GM18858 (cell line): ENCODE results near the gene SF3A2.

Experiments
- ATAC-seq: cut with Tn5 transposase; IDR thresholded peaks from one replicate; pipeline ENCODE4 v1.9.1; 2021; ENCODE audit not compliant: unreplicated experiment

The SF3A2 gene

GRCh38 chr19:2239771-2240770, 3.4 kb downstream of the SF3A2 start:
- ATAC-seq, result no peak

DNA sequence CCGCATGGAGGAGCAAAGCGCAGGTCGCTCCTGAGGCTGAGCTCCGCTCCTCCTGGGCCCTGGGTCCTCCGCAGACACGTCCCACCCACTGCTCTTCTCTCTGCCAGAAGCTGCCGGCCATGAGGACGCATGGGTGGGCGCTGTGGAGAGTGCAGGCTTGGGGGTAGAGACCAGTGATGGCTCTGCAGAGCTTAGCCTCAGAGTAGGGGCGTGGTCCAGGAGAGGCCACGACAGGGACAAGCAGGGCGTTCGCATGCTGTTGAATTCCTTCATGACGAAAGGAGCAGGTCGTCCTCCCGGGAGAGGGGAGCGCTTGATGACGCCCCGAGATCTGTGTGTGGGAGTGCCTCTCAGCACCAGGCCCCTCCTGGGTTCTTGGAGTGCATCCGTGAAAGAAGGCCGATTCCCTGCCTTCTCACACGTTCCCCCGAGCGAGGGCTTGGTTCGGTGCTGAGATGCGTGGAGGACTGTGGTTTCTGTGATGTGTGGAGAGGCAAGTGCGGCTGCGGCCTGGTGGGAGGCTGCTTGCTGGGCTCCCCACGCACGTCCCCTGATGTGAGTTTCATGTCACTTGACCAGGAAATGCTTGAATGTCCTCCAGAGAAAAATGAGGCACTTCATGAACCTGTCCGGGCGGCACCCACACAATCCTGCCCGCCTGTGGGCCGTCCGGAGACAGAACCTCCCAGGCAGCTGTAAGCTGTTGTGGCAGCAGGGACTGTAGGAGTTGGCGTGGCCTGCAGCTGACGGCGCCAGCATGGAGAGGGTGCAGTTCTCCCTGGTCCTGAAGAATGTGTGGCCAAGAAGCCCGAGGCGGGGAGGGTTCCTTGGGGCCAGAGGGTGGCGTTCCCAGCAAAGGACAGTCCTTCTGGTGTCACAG, 4.5 kb downstream of the SF3A2 start:
- no peak for ATAC-seq

- ATAC-seq, result no peak
Measured at GRCh38 chr19:2242092-2242537, 5.5 kb downstream of the SF3A2 start.

GRCh38 chr19:2242816-2243215, 6.2 kb downstream of the SF3A2 start:
- no peak for ATAC-seq

DNA sequence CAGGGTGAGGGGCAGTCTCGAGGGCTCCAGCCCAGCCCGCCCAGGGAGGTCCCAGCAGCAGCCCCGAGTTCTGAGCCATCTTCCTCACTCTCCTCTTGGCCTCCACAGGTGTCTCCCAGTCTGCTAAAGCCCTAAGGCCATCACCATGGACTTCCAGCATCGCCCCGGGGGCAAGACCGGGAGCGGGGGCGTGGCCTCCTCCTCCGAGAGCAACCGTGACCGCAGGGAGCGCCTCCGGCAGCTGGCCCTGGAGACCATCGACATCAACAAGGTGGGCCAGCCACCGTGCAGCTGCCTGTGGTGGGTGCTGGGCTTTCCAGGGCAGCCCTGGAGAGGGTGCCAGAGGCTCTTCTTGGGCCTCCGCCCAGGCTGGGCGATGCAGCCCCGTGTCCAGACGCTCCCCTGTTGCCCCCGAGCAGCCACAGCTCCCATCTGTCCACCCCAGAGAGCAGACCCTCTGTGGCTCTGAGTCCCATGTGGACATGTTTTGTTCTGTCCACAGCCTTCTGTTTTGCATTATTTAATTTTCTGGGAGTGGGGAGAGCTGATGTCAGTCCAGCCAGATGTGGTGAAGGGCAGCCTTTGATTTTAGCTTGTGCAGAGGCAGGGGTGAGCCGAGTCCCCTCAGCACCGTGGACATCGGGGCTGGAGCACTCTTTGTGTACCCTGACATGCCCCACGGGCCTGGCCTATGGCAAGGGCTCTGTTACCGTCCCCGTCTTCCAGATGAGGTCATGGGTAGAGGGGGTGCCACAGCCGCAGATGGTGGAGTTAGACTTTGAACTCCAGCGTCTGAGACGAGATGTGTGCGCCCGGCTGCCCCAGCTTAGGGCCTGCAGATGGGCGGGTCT, 6.9 kb downstream of the SF3A2 start:
- ATAC-seq, result no peak

GRCh38 chr19:2244125-2244411, 7.4 kb downstream of the SF3A2 start:
- no peak for ATAC-seq

DNA sequence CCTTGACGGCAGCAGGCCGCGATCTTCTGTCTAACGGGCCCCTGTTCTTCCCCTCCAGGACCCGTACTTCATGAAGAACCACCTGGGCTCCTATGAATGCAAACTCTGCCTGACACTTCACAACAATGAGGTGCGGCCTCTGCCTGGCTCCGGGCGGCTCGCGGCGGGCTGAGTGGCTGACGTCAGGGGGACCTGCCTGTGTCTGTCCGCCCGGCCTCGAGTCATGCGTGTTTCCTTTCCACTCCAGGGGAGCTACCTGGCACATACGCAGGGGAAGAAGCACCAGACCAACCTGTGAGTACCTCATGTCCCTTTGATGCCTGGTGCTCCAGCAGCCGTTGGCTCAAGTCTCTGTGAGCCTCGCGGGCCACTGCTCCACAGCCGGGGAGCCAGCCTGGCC, 7.9 kb downstream of the SF3A2 start:
- no peak for ATAC-seq

- no peak for ATAC-seq
Measured at GRCh38 chr19:2245273-2245672, 8.6 kb downstream of the SF3A2 start.

DNA sequence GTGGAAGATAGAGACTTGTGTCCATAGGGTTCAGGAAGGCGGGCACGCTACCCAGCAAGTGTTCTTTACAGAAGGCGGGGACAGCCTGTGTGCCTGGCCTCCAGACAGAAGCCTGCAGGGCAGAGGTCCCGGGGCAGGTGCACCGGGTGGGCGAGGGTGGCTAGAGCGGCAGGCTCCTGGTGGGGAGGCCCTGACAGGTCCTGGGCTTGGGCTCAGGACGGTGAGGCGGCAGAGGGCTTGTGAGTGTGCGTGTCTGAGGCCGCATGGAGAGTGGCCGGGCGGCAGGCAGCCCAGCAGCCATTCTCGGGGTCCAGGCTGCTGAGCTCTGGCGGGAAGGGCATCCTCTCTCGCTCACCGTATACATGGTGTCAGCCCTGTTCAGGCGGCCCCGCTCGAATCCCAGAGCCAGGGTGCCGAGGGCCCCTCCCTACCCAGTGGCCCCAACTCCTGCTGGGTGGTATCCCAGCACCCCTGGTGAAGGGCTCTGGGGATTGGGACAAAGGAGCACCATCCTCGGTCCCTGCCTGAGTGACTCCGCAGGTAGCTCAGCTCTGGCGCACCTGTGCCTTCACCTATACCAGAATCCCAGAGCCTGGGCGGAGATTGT, 9.5 kb downstream of the SF3A2 start:
- ATAC-seq, result no peak

- ATAC-seq, result no peak
Measured at GRCh38 chr19:2246801-2247361, 10.3 kb downstream of the SF3A2 start.

GRCh38 chr19:2247433-2248101, 10.9 kb downstream of the SF3A2 start:
- no peak for ATAC-seq

GRCh38 chr19:2248136-2249009, 11.7 kb downstream of the SF3A2 start:
- ATAC-seq, result no peak

- no peak for ATAC-seq
Measured at GRCh38 chr19:2249010-2249866, 12.6 kb downstream of the SF3A2 start, which contains the start of gene AMH. AMH (plus strand) TSS chr19:2249323; CDS start chr19:2249333, 10 bp downstream.

DNA sequence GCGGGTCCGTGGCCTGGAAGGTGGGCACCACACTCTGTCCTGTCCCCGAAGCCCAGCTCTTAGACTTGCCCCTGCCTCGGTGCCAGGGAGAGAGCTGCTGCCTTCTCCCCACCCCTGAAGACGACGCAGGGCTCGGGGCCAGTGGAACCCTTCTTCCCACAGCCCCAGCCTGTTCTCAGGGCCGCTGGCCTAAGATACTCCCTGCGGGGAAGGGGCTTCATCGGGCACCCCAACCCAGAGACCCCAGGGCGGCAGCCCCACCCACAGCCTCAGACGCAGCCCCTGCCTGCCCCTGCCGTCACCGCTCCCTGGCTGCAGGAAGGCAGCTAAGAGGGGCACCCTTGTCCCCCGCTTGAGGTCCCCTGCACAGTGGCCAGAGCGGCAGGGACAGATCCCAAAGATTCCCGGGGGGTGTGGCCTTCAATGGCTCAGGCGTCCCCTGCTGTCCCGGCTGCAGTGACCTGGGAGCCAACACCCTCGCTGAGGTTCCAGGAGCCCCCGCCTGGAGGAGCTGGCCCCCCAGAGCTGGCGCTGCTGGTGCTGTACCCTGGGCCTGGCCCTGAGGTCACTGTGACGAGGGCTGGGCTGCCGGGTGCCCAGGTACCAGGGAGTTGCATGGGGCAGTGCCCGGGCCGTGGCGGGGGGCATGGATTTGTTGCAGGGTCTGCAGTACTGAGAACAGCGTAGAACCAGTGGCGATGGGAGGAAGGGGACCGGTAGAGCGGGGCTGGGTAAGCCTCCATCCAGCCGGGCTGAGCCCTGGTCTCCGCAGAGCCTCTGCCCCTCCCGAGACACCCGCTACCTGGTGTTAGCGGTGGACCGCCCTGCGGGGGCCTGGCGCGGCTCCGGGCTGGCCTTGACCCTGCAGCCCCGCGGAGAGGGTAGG, 13.5 kb downstream of the SF3A2 start:
- ATAC-seq, result no peak

DNA sequence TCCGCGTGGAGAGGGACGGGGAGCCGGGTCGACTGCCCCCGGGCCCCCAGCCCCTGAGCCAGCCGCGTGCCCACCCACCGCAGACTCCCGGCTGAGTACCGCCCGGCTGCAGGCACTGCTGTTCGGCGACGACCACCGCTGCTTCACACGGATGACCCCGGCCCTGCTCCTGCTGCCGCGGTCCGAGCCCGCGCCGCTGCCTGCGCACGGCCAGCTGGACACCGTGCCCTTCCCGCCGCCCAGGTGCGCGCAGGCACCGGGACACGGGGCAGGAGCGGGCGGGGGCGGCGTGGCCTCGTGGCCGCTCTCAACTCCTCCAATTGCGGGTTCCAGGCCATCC, 14.1 kb downstream of the SF3A2 start:
- no peak for ATAC-seq

DNA sequence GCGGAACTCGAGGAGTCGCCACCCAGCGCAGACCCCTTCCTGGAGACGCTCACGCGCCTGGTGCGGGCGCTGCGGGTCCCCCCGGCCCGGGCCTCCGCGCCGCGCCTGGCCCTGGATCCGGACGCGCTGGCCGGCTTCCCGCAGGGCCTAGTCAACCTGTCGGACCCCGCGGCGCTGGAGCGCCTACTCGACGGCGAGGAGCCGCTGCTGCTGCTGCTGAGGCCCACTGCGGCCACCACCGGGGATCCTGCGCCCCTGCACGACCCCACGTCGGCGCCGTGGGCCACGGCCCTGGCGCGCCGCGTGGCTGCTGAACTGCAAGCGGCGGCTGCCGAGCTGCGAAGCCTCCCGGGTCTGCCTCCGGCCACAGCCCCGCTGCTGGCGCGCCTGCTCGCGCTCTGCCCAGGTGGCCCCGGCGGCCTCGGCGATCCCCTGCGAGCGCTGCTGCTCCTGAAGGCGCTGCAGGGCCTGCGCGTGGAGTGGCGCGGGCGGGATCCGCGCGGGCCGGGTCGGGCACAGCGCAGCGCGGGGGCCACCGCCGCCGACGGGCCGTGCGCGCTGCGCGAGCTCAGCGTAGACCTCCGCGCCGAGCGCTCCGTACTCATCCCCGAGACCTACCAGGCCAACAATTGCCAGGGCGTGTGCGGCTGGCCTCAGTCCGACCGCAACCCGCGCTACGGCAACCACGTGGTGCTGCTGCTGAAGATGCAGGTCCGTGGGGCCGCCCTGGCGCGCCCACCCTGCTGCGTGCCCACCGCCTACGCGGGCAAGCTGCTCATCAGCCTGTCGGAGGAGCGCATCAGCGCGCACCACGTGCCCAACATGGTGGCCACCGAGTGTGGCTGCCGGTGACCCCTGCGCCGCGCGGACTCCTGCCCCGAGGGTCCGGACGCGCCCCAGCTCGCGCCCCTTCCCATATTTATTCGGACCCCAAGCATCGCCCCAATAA, 14.8 kb downstream of the SF3A2 start:
- ATAC-seq, result no peak
